NCI-H2029 (cell line): Measurements from ENCODE around the gene SORBS1.

Experiments used
- DNase-seq: peaks from one replicate; lab custom pipeline; 2025; lab: John Stamatoyannopoulos, UW

The SORBS1 gene

GRCh38 chr10:95265572-95265971, 295.6 kb downstream of the SORBS1 start:
- DNase-seq = no peak

DNA sequence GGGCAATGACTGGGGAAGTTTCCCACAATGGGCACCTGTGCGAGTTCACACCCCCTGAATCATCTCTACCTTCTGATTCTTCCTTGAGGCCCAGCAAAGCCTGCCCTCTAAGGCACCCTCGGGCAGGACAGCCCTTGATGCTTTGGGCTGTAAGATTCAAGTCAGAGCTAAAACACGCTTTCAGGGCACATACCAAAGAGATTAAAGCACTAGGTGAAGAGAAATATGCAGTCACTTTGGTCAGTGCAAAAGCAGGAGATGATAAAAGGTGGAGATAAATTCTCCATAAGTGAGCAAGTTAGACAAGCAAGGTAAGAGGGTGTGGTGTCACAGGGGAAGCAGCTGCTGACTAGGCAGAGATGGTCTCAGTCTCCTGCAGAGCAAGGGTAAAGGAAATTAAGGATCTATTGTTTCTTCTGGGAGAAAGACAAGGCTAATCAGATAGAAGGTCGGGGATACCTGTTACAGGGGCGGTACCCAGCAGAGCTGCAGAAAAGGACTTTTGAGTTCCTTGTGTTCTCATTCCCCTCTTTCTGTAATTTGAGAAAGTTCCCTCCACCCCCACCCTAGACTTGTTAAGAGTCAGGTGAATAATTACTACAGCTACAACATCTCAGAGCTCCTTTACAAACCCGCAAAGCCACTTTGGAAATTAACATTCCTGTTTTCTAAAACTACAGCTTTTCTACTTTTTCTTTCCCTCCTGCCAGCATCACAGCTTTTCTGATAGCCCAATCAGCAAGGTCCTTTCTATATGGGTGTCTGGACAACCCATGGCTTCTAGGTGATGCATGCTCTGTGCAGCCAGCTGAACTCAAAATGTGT, 296.7 kb downstream of the SORBS1 start:
- DNase-seq = no peak

GRCh38 chr10:95263864-95264226, 297.3 kb downstream of the SORBS1 start:
- DNase-seq = no peak

DNA sequence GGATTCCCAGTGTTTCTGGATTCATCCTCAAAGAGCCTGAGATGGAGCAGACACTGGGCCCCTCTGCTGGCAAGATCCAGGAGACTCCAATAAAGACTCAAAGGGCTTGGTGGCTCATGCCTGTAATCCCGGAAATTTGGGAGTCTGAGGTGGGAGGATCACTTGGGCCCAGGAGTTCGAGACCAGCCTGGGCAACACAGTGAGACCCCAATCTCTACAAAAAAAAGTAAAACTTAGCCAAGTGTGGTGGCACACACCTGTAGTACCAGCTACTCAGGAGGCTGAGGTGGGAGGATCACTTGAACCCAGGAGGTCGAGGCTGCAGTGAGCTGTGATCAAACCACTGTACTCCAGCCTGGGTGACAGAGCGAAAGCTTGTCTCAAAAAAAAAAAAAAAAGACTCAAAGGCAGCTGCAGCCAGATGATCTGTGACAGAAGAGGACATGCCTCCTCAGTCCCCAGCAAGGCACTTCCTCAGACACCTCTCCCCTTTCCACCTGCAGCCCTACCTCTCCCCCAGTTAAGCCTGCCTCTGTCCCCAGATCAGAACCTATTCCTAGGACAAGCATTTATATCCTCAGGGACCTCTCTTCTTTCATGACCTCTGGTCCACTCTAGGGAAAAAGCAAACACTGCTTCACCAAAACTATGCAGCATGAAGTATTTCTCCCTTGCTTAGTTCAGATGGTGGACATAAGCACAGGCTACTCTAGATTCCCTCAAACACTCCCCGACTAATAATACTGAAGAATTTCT, 298.2 kb downstream of the SORBS1 start:
- no peak for DNase-seq

- no peak for DNase-seq
Measured at GRCh38 chr10:95261926-95262325, 299.2 kb downstream of the SORBS1 start.
